BE2C (cell line): Measurements from ENCODE around the gene SFT2D1.

ENCODE experiments used
- DNase-seq: peaks from one replicate; pipeline ENCODE4 v3.0.0-alpha.2; 2020
- H3K27me3 ChIP-seq: fragments of 250-450 bp; sonication (Bioruptor Pico); 2 replicates; pipeline ENCODE4 v1.5.1; 2020; ENCODE audit warnings: mild to moderate bottlenecking
- H3K36me3 ChIP-seq: fragments of 250-450 bp; sonication (Bioruptor Pico); 2 replicates; pipeline ENCODE4 v1.5.1; 2020; ENCODE audit warnings: mild to moderate bottlenecking
- H3K4me1 ChIP-seq: fragments of 250-450 bp; sonication (Bioruptor Pico); 2 replicates; pipeline ENCODE4 v1.5.1; 2020
- H3K4me3 ChIP-seq: 2 replicates; pipeline ENCODE4 v1.5.1; 2011; ENCODE audit warnings: low read depth, low read length
- H3K9me3 ChIP-seq: fragments of 250-450 bp; sonication (Bioruptor Pico); 2 replicates; pipeline ENCODE4 v1.5.1; 2020
- TF ChIP-seq, protein P1 (sequence below): IDR thresholded peaks from 2 replicates; pipeline ENCODE4 v1.5.1; 2012; ENCODE audit warnings: mild to moderate bottlenecking, low read depth, low read length

SFT2D1 gene

DNA sequence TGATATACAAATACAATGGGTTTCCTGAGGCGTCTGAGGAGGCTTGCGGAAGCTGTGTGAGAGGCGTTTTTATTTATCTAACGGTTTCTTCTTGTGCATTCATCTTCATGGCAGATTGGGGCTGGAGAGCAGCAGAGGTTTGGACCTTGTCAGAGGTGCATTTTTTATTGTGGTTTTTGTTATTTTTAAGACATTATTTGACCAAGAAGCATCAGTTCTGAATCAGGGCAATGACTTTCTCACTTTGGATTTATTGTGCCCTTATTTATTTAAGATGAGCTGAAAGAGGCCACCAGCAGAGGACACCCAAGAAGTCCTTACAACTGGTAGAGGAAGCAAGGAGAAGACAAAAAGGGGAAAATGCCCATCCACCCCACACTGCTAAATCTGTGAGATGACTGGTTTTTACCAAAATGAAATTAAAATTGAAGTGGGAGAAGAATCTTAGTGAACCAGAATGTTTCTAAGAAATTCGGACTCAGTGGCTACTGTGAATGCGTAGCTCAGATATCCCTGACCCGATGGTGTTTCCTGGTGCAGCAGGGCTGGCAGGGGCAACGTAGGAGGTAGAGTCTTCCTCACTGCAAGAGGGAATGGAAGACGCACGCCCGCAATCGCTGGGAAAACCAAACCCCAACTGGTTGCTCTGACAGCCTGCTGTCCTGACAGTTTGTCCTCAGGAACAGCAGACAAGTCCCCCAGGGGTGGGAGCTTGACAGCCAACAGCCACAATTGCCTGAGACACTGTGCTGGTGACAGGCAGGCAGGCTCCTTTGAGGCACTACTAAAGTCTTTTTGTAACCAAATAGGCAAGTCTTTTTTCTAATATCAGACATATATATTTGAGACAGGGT lies 48.4 kb downstream of the SFT2D1 start:
- no peaks in the 10 kb centered on the region for H3K27me3 ChIP-seq
- no peaks in the 10 kb centered on the region for H3K9me3 ChIP-seq
- DNase-seq, result no peak
- TF ChIP-seq, protein P1, sequence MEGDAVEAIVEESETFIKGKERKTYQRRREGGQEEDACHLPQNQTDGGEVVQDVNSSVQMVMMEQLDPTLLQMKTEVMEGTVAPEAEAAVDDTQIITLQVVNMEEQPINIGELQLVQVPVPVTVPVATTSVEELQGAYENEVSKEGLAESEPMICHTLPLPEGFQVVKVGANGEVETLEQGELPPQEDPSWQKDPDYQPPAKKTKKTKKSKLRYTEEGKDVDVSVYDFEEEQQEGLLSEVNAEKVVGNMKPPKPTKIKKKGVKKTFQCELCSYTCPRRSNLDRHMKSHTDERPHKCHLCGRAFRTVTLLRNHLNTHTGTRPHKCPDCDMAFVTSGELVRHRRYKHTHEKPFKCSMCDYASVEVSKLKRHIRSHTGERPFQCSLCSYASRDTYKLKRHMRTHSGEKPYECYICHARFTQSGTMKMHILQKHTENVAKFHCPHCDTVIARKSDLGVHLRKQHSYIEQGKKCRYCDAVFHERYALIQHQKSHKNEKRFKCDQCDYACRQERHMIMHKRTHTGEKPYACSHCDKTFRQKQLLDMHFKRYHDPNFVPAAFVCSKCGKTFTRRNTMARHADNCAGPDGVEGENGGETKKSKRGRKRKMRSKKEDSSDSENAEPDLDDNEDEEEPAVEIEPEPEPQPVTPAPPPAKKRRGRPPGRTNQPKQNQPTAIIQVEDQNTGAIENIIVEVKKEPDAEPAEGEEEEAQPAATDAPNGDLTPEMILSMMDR, result no peak
- H3K36me3 ChIP-seq, result no peaks in the 10 kb centered on the region
- H3K4me3 ChIP-seq, result no peak overlapping the region
- no peaks in the 10 kb centered on the region for H3K4me1 ChIP-seq

DNA sequence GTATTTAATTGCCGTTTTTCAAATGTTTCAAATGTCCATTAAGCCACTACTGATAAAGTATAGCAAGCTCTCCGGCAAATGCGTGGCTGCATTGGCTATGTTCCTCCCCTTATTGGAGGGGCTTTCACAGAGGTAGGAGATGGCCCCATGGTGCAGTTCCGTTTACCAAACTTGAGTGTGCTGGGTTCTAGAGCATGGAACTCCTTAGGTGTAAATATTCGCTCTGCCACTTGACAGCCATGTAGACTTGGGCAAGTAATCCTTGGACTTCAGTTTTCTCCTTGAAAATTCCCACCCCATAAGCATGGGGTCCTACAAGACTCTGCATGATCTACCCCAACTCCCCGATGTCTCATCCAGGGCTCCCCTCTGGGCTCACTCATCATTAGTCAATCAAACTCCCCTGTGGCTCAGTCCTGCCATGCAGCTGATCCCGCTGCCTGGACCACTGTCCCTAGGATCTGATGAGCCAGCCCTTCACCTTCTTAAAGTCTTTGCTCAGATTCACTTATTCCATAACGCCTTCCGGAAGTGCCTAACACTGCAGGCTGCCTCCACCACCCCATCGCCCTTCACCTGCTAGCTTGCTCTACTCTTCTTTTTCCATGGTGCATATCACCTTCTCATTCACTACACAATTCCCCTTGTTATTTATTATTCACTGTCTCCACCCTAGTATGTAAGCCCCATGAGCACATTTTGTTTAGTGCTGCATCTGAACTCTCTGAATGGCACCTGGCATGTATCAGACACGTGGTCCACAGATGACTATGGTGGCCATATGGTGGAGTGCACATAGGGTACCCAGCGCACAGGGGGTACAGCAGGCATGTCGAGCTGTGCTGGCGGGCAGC lies 52.9 kb downstream of the SFT2D1 start:
- TF ChIP-seq, protein P1, result no peak
- H3K4me1 ChIP-seq, result no peaks in the 10 kb centered on the region
- no peak for DNase-seq
- H3K36me3 ChIP-seq, result no peaks in the 10 kb centered on the region
- H3K27me3 ChIP-seq, result no peaks in the 10 kb centered on the region
- H3K4me3 ChIP-seq, result no peak overlapping the region
- H3K9me3 ChIP-seq, result no peaks in the 10 kb centered on the region

DNA sequence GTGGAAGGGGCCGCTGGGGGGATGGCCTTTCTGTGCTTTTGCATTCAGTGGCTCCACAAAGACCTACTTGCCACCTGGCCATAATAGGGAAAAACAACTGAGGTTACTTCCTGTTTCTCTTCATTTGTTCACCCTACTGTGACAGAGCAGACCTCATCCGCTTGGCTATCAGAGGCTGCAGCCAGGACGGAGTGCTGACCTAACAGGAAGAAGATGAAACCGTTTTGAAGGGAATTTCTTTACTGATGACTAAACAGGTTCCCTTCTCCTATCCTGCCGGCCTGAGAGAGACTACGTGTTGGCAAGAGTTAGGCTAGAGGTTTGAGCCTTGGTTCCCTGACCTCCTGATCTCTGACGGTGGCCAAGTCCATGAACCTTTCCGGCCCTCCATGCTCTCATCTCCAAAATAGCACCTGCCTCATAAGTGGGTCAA lies 55.5 kb downstream of the SFT2D1 start:
- Histone ChIP-seq H3K4me3 (no peak overlapping the region), H3K36me3 (no peaks in the 10 kb centered on the region), H3K9me3 (no peaks in the 10 kb centered on the region), H3K27me3 (no peaks in the 10 kb centered on the region), H3K4me1 (no peaks in the 10 kb centered on the region)
- TF ChIP-seq, protein P1, result no peak
- DNase-seq, result no peak

DNA sequence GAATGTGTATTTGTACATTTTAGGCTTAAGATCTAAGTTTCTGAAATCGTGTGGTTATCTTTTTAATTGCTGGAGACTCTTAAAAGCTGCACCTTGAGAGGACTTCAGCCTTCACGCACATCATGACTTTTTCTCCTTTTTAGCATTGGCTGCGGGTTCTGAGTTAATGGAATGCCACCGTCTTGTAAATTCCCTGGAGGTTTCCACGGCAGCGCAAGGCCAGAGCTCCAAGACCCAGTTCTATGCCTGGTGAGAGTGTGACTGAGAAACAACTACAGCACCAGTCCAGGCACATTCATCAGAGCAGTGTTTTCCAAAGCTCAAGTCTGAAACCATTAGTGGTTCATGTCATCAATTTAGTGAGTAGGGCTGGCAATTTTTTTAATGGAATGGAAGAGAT lies 57.1 kb downstream of the SFT2D1 start:
- H3K4me1 ChIP-seq, result no peaks in the 10 kb centered on the region
- TF ChIP-seq, protein P1, result no peak
- no peaks in the 10 kb centered on the region for H3K9me3 ChIP-seq
- no peaks in the 10 kb centered on the region for H3K27me3 ChIP-seq
- no peak for DNase-seq
- H3K36me3 ChIP-seq, result no peaks in the 10 kb centered on the region
- H3K4me3 ChIP-seq, result no peak overlapping the region

DNA sequence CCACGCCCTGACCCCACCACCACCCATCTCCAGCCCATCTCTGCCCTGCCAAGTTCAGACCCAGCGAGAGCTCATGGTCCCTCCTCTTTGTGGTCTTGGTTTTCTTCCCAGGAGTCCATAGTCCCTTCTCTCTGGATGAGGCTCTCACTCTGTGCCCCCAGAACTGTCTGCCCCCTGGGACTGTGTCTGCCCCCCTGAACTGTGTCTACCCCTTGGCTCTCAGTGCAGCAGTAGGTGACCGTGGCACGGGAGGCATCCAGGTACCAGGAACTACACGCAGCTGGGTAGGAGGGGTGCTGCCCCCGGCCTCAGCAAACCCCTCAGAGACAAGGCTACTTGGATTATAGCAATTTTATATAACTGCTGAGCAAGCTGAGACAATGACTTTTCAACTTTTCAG lies 57.7 kb downstream of the SFT2D1 start:
- Histone ChIP-seq H3K4me1 (no peaks in the 10 kb centered on the region), H3K9me3 (no peaks in the 10 kb centered on the region), H3K36me3 (no peaks in the 10 kb centered on the region), H3K27me3 (no peaks in the 10 kb centered on the region), H3K4me3 (no peak overlapping the region)
- TF ChIP-seq, protein P1, result no peak
- no peak for DNase-seq
